Skeletal muscle cell (primary cell): ENCODE measurements around the gene ETF1.

Source experiments
- DNase-seq: peaks from one replicate; pipeline ENCODE4 v3.0.0-alpha.2; 2010; ENCODE audit warnings: low read depth
- H3K4me3 ChIP-seq: 2 replicates; pipeline ENCODE4 v1.5.1; 2011; ENCODE audit warnings: low read depth, mild to moderate bottlenecking, control low read depth, low read length, moderate library complexity

Gene ETF1

DNA sequence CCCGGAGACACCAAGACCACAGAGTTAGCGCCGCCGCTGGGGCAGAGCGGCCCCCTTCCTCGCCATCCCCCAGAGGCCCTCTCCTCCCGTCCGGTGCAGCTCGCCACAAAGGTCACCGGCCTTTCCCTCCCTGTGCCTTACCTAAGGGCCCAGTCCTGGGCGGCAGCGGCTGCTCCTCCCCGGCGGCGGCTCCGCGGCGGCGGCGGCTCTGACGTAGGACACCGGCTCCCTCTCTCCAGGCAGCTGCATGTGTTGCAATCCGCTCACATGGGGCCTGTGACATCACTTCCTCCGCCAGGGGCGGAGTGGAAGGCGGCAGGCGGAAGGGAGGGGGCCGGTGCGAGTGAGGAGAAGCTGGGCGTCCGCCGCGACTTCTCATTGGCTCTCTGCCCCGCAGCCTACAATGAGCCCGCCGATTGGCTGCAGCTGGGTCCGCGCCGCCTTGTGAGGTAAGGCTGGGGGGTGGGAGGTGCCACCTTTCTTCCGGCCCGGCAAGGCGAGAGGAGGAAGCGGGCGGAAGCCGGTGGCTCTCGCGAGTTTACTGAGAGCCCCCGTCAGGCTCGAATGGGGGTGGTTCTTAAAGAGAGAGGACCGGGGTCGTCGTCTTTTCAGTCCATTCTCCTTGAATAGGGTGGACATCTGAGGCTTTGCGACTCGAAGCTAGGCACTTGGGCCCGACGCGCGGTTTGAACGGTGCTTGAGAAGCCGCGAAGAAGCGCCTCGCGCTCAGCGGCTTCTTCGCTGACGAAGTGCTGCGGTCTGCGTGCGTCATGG, at the start of gene ETF1:
Gene ETF1 (minus strand): TSS at position 281 of the 774 bp plus-strand sequence. CDS start 318 bp downstream, outside the sequence.
- peak within 1 kb of the TSS; percentile 98 for H3K4me3 ChIP-seq
- peak; percentile 99 for DNase-seq

DNA sequence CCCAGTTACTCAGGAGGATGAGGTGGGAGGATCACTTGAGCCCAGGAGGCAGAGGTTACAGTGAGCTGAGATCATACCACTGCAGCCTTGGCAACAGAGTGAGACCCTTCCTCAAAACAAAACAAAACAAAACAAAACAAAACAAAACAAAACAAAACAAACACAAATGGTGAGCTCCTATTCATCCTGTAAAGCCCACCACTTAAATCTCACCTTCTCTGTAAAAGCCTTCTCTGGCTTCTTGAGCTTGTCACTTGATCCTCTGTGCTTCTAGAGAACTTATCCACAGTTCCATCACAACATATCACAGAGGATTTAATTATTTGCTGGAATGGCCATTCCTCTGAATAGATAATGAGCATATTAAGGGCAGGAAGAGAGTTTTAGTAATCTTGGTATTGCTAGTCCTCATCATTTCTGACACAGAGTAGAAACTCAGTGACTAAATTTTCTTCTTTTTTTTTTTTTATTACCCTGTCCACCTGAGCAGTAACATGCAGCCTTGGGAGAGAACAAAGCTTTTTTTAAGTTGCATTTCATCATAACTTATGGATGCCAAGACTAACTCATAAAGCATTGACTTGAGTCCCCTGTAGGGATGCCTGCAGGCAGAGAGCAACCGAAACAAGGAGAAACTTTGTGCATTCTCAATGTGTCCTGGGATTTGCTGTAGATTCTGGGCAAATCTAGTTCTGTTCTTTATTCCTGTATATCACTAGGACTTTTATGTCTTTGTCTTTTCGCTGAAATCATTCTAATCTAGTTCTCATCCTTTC, 45.2 kb upstream of the ETF1 start:
- no peak for DNase-seq

DNA sequence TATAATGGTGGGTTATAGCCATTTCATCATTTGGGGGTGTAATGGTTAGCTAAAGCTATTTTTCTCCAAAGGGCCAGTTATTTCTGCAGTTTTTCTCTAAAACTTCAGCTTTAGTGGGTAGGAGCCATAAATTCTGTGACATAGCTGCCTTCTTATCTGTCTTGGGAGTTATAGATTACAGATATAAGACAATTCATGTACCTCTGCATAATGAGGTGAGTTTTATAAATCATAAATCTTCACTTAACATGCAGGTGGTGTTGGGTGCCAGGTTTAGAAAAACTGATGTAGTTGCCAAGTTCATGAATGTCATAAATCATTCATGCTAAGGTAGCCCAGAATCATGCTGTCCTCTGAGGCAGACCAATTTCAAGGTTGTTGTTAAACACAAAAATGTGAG, 42.1 kb upstream of the ETF1 start:
- no peak for DNase-seq
- H3K4me3 ChIP-seq = no peak overlapping the region

More for the DNA sequence above, 45.2 kb upstream of the ETF1 start:
- H3K4me3 ChIP-seq = no peak overlapping the region

DNA sequence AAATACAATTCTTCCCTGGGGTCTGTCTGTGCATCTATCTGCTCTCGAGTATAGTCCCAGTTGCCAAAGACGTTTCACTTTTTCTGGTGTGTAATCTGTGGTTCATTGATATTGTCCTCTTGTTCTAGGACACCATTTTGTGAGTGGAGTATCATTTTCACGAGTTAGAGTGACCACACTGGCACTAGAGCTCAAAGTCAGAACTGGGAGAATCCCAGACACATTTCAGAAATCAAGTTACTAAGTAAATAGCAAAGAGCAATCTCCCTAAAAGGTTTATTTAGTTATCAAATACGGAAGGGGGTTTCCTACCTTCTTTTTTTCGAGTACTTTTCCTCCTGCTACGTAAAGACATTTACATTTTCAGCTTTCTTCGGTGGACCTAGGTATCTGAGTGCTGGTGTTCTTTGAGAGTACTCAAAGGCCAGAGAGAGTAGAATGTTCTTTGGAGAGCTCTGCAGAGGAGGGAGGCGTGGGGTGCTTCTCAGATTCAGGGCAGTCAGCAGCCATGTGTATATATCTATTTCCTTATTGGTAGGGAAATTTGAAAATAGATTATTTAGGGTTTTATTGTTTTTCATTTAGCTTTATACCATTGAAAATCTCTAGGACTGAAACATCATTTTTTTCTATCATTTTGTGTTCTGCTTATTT, 41.1 kb upstream of the ETF1 start:
- DNase-seq = no peak
- H3K4me3 ChIP-seq = no peak overlapping the region

DNA sequence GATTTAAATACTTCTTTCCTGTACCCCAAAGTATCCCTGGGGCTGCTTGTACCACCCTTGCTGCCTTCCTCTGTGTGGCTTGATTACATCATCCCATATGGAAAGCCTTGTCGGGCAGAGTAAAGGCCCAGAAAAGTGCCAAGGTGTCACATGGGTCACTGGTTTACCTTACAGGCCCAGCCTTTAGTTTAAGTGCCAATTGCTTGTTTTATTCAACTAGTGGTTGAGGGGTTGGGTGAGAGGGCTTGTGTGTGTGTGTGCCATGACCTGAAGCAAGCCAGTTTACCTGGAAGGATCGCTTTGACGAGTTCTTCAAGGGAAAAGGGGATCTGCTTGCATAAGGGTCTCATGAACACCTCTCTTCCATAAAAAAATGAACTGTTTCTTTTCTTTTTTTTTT, 39.9 kb upstream of the ETF1 start:
- H3K4me3 ChIP-seq = no peak overlapping the region
- DNase-seq = no peak

DNA sequence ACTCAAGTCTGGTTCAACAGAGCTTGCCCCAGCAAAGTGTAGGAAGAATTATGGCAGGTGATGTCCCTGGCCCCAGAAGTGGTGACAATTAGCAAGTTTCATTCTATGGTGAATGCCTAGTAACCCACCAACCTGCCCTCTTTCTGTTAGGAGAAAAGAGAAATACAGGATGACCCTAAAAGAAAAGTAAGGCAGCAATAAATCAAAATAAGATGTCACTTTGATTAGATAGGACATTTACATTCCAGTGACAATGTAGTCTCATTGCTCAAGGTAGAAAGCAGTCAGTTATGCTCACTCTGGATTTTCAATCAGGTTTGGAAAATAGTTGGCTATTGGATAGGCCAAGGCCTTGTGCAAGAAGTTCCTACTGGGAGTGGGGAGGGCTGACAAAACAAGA, 37.7 kb upstream of the ETF1 start:
- DNase-seq = no peak
- H3K4me3 ChIP-seq = no peak overlapping the region

DNA sequence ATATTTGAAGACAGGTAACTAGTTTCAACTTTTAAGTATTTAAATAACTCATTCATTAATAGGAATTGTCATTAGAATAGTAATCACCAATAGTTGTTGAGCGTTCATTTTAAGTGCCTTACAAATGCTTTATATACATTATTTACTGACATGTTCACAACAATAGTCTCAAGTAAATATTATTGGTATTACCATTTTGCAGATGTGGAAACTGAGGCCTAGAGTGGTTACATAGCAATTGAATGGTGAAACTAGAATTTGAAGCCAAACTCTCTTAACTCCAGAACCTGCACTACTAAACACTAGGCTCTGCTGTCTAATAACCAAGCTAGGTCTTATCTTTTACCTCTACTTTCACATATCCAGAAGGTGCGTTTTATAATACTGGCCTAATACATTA, 37.0 kb upstream of the ETF1 start:
- DNase-seq = no peak

DNA sequence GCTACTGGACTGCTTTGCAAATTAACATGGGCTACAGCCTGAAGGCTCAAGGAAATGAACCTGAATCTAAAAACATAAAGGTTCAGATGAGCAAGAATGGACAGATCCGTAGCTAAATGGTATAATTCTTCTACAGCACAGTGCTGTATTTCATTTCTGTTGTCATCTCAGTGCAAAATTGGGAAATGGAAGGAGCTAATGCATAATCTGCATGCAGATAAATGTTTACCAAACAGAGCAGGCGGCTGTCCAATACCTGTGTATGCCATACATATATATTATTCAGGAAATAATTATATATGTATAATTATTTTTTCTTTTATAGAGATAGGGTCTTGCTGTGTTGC, 36.5 kb upstream of the ETF1 start:
- DNase-seq = no peak
- no peak overlapping the region for H3K4me3 ChIP-seq

More for the DNA sequence above, 37.0 kb upstream of the ETF1 start:
- no peak overlapping the region for H3K4me3 ChIP-seq

DNA sequence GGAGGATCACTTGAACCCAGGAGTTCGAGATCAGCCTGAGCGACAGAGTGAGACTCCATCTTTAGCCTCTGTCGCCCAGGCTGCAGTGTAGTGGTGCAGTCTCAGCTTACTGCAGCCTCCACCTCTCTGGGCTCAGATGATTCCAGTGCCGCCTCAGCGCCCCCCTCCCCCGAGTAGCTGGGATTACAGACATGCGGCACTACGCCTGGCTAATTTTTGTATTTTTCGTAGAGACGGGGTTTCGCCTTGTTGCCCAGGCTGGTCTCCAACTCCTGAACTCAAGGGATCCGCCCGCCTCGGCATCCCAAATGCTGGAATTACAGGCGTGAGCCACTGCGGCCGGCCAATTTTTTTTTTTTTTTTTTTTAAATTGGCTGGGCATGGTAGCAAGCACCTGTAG, 34.4 kb upstream of the ETF1 start:
- no peak overlapping the region for H3K4me3 ChIP-seq
- DNase-seq = no peak

DNA sequence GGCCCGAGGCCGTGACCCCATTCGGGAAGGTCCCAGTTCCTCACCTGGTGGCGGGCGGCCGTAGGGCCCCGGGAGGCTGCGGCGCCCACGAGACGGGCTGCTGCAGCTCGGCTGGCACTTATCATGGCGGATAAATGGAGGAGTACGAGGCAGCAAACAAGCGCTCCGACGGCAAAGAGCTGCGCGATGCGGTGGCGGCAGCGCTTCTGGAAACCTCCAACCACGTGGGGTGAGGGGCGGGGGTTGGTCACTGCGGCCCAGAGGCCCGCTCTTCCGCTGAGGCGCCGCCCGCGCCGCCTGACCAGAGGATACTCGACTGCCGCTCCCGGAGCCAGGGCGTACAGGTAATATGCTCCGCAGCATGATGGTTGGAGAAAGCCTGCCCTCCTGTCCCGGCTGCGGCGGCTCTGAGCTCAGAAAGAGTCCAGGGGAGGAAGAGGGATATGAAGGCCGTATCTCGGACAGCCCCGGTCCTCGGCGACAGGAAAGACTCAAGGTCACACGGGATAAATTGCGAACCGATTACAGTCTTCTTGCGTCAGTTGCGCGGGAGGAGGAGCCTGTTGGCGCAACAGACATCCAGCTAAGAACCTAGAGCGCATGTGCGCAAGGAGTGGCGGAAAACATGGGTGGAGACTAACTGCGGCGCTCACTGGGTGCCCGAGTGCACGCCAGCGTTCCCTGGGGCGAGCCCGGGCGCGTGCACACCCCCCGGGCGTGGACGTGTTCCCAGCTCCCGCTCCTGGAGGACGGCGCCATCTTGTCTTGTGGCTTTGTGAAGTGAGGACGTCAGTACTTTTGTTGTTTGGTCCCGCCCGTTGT, 32.4 kb upstream of the ETF1 start, which contains the start of gene HSPA9:
Gene HSPA9 (minus strand): TSS at position 208 of the 822 bp plus-strand sequence. CDS start 83 bp downstream, at position 125.
- peak within 1 kb of the TSS; percentile 99 for H3K4me3 ChIP-seq
- DNase-seq = peak; percentile 99

DNA sequence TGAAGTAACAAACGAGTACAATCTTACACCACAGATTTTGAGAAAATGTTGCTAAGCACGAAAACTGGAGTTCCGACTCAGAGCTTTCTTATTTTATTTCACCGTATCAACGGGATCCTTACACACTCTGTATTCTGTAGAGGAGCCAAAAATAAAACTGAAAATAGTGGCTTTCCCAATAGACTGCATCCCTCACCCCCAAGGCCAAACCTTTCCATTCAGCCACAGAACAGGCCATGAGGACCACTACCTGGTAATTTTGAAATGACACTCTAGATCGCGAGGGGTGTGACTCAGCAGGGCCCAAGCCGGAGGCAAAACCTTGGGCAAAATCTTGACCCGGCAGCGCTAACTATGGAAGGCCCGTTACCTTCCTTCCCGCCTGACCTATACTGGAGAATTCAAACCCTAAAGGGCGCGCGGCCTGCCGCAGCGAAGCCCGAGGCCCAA, 31.7 kb upstream of the ETF1 start:
- peak overlapping the region; percentile 99 for H3K4me3 ChIP-seq
- no peak for DNase-seq

DNA sequence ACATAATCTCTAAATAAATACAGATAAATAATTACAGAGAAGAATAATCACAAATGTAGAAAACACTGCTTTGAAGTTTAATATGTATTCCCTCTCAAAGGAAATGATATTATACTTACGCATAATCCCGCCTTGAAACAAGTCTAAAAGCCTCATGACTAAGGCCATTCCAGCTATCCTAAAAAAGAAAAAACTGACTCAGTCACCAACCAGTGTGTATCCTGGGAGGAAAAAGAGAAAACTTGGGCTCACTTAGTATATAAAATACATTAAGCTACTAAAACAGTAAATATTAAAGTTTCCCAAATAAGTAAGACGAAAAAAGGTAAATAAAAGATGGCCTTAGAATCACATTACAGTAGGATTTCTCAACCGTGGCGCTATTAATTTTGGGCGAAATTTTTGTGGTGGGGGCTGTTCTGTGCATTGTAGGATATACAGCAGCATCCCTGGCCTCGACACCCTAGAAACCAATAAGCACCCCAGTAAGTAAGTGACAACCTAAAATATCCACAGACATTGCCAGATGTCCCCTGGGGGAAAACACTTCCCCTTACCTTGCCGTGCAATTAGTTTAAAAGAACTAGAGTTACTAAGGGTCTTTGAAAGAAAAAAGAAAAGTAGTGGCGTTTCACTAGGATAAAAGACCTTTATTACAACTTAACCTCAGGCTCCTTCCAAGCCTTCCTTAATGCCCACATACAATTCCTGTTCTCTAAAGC, 31.1 kb upstream of the ETF1 start:
- peak overlapping the region; percentile 99 for H3K4me3 ChIP-seq
- no peak for DNase-seq

DNA sequence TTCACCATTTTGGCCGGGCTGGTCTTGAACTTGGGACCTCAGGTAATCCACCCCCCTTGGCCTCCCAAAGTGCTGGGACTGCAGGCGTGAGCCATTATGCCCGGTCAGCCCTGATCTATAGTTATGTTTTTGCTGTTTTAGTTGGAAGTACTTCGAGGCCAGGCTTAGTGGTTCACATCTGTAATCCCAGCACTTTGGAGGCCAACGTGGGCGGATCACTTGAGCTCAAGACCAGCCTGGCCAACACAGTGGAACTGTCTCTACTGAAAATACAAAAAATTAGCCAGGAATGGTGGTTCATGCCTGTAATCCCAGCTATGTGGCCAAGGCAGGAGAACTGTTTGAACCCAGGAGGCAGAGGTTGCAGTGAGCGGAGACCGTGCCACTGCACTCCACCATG, 30.2 kb upstream of the ETF1 start:
- no peak overlapping the region for H3K4me3 ChIP-seq
- DNase-seq = no peak

DNA sequence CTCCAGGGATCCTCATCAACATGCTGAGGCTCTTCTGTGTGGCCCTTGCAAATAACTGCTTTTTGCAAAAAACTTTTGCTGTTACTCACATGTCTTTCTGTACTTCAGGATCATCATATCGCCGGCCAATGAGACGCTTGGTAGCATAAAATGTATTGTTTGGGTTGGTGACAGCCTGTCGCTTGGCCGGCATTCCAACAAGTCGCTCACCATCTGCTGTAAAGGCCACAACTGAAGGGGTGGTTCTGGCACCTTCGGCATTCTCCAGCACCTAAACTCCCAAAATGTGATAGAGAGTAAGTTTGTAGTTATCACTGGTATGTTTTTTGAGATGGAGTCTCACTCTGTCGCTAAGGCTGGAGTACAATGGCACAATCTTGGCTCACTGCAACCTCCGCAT, 27.8 kb upstream of the ETF1 start:
- no peak for DNase-seq
- no peak overlapping the region for H3K4me3 ChIP-seq

DNA sequence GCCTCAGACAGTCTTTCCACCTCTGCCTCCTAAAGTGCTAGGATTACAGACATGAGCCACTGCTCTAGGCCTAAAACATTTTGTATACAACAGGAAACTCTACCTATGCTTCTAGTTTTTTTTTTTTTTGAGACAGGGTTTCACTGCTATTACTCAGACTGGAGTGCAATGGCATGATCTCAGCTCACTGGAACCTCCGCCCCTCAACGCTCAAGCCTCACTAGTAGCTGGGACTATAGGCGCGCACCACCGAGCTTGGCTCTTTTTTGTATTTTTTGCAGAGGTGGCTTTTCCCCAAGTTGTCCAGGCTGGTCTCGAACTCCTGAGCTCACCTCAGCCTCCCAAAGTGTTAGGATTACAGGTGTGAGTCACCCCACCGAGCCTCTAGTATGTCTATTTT, 26.7 kb upstream of the ETF1 start:
- no peak overlapping the region for H3K4me3 ChIP-seq
- no peak for DNase-seq

DNA sequence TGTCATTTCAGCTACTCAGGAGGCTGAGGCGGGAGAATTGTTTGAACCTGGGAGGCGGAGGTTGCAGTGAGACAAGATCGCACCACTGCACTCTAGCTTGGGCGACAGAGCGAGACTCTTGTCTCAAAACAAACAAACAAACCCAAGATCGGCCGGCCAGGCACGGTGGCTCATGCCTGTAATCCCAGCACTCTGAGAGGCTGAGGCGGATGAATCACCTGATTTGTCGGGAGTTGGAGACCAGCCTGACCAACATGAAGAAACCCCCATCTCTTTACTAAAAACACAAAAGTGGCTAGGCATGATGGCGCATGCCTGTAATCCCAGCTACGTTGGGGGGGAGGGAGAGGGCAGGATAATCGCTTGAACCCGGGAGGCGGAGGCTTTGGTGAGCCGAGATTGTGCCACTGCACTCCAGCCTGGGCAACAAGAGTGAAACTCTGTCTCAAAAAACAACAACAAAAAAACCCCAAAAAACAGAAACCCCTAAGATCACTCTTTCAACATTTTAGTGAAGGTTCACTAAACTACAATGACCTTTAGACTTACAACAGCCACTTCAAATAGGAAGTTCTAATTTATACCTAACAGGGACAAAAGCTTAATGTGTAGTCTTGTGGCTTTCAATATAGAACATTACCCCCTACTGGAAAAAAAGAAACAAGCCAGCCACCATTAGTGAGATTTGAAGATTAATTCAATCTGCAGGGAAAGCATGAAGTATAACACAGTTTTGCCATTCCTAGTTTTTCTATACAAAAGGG, 25.2 kb upstream of the ETF1 start:
- no peak overlapping the region for H3K4me3 ChIP-seq
- DNase-seq = no peak

DNA sequence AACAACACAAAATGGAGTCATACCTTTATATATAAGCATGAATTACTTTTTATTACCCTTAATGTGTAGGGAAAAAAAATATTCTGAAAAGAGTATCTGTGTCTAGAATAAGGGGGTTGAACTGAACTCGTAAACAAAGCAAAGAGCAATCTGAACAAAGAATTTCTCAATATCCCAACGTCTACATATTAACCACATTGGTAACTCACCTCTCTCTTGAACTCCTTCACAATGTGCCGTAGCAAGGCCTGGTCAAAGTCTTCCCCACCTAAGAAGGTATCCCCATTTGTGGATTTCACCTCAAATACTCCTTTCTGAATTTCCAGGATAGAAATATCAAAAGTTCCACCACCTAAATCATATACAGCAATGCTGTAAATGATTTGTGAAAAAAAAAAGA, 23.8 kb upstream of the ETF1 start:
- DNase-seq = no peak

More for the DNA sequence above, 23.8 kb upstream of the ETF1 start:
- H3K4me3 ChIP-seq = no peak overlapping the region
